NCI-H345 treated with DMSO at 0.1 percent for 48 hours (cell line): ENCODE data around the gene TPX2.

Experiments used
- DNase-seq: peaks from one replicate; lab custom pipeline; 2025; ENCODE audit not compliant: unreplicated experiment; lab: John Stamatoyannopoulos, UW

The TPX2 gene

DNA sequence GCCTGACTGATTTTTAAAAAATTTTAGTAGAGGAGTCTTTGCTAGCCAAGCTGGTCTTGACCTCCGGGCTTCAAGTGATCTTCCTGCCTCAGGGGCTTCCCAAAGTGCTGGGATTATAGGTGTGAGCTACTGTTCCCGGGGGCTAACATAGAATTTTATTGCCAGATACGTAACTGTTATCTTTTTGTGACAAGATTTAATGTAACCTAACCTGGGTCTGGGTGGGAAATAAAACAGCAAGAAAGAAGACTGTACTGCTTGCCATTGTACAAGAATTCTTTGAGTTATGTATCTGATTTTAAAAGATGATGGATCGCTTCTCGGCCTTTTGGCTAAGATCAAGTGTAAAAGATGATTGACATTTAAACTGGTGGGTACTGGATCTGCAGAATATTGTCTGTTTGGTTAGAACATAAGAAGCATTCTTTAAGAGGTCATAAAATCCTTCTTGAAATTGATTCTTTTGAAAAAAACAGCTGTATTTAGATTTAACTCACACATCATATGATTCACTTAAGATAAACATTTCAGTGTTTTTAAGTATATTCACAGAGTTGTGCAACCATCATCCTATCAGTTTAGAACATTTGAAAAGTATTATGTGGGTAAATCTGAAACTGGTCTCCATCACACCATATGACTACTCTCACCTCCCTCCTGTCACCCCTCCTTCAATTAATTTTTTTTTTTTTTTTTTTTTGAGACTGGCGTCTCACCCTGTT, 21.6 kb downstream of the TPX2 start:
- DNase-seq = no peak

DNA sequence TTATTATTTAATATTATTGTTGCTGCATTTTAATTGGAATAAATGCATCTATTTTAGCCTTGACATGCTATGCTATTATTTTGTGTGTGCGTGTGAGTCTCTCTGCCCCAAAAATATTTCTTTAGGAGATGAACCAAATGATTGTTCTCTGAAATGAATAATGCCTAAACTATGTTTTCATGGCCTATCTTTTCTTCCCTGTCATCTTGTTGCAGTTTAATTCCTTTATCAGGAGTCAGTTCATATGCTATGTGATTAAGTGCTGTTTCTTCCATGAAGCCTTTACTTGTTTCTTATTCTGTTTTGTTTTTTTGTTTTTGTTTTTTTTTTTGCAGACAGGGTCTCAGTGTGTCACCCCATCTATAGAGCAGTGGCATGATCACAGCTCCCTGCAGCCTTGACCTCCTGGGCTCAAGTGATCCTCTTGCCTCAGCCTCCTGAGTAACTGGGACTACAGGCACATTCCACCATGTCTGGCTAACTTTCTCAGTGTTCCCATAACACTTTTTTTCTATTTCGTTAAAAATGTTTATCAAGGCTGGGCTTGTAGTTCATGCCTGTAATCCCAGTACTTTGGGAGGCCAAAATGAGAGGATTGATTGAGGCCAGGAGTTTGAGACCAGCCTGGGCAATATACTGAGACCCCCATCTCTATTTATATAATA, 25.7 kb downstream of the TPX2 start:
- no peak for DNase-seq

DNA sequence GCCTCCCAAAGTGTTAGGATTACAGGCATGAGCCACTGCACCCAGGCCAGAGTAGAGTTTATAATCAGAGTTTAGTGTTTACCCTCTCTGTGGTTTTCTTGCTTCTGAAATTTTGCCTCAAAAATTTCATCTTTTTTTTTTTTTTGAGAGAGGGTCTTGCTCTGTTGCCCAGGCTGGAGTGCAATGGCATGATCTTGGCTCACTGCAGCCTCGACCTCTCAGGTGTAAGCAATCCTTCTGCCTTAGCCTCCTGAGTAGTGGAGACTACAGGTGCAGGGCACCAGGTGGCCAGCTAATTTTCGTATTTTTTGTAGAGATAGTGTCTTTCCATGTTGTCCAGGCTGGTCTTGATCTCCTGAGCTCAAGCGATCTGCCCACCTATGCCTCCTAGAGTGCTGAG, 28.7 kb downstream of the TPX2 start:
- no peak for DNase-seq

DNA sequence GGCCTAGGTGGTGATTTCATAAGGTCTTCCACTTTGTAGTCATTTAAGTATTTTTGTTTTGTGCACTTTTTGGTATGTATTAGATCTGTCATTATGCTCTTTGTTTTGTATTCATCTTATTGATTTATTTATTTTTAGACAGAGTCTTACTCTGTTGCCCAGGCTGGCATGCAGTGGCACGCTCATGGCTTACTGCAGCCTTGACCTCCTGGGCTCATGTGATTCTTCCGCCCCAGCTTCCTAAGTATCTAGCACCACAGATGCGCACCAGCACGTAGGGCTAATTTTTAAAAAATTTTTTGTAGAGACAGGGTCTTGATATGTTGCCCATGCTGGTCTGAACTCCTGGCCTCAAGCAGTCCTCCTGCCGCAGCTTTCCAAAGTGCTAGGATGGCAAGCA, 30.6 kb downstream of the TPX2 start:
- DNase-seq = no peak

DNA sequence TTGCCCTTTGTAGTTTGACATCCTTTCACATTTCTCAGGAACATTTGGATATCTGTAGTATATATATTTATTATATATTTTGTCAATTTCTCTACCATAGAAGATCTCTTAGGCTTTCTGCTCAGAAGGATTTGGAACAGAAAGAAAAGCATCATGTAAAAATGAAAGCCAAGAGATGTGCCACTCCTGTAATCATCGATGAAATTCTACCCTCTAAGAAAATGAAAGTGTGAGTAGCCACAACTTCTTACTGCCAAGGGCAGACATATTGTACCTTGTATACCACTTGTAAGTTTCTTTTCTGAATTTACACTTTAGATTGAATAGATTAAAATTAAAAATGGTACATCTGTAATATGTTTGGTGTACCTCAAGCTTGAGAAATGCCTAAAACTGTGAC, 31.2 kb downstream of the TPX2 start:
- DNase-seq = no peak

DNA sequence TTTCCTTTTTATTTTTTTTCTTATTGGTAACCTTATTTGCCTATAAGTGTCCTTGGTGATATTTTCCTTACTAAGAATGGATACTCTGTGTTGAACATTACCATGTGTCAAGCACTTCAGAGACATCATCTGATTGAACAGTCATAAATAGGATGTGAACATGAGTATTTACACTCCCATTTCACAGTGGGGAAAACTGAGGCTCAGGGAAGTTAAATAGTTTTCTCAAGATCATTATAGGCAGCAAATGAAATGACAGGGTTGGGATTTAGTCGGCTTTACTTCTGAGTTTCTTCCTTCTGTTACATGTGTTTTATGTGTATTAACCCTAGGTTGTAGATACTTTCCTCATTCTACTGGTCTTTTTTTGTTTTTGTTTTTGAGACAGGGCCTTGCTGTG, 35.3 kb downstream of the TPX2 start:
- DNase-seq = no peak

DNA sequence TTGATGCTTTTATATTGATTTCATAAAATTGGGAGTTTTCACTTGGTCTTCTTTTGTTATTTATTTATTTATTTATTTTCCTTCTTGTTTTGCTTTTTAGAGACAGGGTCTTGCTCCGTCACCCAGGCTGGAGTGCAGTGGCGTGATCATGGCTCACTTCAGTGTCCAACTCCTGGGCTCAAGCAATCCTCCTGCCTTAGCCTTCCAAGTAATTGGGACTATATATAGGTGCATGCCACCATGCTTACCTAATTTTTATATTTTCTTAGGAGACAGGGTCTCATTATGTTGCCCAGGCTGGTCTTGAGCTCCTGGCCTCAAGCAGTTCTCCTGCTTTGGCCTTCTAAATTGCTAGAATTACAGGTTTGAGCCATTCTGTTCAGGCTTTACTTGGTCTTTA, 41.7 kb downstream of the TPX2 start:
- no peak for DNase-seq

DNA sequence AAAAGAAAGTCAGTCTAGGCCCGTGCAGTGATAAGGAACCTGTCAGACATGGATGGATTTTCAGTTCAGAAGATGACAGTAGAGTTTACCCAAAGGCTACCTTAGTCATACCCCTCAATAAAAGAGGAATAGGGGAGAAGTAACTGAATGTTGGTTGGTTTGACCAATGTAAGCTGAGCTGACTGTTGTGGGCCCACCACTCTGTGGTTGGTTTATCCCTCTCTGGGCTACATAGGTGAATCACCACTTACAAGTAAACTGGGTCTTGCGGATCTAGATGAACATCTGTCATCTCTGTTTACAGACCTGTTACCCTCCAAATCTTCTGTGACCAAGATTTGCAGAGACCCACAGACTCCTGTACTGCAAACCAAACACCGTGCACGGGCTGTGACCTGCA, 42.9 kb downstream of the TPX2 start:
- no peak for DNase-seq

DNA sequence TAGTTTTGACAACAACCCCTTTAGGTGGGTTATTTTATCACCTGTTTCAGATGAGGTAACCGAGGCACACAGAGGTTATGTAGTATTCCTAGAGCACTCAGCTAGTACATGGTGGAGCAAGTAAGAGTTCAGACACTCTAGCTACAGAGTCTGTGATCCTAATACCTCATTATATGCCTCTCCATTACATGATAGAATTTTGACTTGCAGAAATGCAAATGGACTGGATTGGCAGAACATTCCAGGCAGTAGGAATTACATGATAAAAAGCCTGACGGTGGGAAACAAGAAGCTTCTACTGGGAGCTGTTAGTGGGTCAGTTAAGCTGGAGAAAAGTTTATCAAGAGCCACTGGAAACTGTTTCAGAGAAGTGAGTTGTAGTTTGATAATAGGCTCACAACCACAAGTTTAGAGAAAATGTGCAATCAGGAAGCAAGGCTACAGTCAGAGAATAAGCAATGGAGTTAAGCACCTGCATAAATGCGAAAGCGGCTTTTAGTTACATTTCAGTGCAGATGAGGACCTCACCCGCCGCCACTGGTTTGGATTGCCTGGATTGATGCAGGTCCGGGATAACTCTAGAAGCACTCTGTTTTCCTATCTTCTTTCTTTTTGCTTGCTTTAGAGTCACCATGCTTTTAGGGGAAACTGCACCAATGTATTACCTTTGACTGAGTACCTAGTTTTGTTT, 45.4 kb downstream of the TPX2 start:
- DNase-seq = no peak

DNA sequence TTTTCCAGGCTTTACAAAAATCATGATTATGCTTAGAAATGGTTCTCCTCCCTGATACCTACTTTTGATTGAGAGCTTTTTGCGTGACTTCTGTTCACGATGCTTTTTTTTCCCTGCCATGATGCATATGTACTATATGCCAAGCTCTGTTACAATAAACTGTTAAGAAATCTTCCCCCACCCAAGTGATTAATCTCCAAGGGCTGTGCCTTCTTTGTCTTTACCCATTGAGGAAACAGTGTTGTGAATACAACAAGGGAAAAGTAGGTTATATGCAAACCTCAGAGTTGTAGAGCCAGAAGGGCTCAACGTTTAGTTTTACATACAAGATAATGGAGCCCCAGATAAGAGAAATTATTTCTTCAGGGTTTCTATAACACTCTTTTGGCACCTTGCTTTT, 46.0 kb downstream of the TPX2 start:
- no peak for DNase-seq

DNA sequence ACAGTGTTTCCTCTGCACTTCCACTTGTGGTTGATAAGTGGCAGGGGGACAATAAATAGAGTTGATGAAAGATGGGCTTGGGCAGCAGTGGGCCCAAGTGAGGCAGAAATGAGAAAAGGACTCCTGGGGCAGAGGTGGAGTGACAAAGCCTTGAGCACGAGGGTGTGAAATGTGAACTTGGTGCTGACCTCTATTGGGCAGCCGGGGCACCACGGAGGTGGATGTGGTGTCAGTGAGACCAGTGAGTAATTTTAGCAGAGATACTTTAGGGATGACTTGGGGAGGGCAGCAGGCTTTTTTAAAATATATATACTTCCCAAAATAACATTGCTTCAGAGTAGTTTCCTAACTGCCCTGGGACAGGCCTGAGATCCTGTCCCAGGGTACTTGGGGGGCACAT, 49.5 kb downstream of the TPX2 start:
- DNase-seq = no peak

DNA sequence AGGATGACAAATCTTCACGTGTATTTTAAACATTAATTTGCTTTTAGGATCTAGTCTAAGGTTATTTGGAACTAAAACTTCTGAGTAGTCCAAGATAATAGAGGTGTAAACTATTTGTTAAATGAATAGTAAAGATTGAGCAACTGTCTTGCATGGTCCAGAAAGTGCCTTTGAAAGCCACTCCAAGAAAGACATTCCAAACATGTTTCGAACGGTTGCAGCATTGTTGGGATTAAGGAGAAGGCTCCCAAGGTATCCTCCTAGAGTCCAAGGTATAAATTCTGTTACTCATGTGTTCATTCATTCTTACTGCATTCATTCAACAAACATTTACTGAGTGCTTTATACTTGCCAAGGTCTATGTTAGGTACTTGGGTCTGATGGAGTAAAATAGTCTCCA, 51.3 kb downstream of the TPX2 start:
- no peak for DNase-seq

DNA sequence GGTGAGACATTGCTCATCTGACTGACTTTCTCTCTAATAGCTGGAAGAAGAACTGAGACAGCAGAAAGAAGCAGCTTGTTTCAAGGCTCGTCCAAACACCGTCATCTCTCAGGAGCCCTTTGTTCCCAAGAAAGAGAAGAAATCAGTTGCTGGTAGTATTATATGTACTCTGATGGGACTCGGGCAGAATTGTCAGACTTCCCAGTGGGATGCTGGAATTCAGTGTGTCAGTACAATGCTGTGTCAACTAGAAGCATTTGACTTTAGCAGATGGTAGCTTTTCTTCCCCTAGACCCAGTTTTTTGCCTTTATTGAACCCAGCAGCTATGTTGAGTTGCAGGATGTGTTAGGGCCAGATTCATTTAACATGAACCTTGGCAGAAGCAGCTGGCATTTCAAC, 58.3 kb downstream of the TPX2 start:
- DNase-seq = no peak

DNA sequence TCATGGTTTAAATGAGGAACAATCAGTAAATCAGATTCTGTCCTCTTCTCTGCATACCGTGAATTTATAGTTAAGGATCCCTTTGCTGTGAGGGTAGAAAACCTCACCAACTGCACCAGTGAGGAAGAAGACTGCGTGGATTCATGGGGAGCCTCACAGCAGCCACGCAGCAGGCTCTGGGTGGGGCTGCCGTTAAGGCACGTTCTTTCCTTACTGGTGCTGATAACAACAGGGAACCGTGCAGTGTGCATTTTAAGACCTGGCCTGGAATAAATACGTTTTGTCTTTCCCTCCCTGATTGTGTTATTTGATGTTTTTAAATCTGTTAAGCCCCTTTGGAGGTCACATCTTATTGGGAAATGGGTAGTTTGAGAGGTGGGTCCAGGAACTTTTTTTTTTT, 62.4 kb downstream of the TPX2 start:
- DNase-seq = no peak

DNA sequence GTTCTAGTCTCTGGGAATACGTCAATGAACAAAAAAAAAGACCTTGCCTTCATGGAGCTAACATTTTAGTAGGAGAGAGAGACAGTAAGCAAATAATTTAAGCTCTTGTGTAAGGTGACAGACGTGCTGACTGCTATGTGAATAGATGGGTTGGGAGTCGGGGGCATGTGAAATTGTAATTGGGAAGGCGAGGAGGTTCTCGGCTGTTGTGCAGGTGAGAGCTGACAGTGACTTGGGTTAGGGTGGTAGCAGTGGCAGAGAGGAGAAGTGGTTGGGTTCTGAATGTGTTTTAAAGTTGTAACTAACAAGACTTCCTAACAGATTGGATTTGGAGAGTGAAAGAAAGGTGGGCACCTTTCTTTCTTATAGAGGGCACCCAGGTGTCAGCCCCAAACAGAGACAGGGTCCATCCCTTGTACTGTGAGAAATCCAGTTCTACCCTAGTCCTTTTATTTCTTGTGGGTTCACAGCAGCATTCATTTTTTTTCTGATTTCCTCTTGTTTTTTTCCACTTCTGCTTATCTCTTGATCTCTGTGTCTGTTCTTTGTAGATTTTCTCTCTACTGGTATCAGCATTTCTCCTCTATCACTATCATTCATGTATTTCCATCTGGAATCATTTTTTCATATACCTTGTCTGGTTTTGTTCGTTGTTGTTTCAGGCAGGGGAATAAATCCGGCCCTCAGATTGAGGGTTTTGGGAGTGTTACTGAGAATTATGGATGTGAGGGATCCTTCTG, 64.6 kb downstream of the TPX2 start:
- DNase-seq = no peak

DNA sequence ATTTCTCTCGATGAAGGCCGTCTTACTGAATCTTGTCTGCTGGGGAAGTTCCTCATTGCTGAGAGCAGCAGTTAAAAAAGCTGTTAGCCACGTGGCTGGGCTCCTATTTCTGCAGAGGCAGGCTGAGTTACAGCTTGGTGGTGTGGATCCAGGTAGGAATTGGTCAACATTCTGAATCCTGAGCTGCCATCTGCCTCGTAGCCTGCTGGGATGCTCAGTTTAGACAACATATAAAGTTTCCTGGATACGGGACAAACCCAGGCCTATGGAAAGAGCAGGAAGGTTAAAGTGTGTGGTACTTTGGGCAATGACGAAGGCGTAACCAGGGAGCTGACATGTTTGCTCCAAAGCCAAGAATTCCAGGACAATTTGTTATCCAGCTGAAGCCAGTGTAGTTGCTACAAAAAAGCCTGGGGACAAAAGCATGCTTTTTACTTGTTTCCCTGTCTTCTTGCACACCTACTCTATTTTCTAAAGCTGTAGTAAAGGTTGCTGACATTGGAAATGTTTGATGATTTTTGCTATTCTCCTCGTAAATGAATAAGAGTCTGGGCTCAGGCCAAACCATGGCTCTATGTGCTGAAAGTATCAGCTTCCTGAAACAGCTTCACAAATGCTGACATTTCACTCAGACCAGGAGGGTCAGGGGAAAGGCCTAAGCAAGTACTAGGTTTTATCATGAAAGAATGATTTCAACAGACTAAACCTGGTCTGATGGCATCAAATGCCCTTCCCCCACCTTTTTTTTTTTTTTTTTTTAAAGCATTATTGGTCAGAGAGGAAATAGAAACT, 67.7 kb downstream of the TPX2 start:
- no peak for DNase-seq

DNA sequence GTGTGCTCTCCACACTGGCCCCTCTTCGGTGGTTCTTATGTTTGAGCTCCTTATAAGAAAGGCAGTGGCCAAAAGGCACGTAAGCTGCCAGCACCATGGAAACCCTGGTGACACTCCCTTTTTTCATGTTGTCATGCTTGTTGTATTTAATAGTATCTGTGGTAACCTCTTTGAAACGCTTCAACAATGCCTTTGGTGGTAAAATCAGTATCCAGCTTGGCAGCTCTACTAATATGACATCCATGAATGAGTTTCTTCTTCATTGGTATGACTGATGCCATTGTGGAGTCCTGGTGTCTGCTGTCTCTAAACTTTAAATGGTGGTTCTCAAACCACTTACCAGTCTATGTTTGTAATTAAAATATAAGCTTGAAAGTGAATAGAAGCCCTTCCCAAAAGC, 69.4 kb downstream of the TPX2 start:
- no peak for DNase-seq

DNA sequence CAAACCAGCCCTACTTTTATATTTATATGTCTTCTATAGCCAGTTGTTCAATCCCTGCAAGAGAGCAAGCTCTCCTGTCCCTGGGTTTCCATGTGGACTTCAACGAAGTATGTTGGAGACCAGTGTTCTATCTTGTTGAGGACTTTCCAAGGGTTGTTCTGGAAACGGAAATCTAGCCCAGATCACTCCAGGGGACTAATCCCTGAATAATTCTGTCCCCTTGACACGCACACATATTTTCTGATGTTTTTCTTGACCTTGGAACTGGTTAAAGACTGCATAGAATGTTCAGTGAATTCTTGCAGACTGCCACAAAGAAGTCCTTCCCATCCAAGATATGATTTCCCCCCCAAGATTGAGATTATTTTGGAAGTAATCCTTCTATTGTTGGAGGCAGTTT, 70.6 kb downstream of the TPX2 start:
- DNase-seq = no peak

DNA sequence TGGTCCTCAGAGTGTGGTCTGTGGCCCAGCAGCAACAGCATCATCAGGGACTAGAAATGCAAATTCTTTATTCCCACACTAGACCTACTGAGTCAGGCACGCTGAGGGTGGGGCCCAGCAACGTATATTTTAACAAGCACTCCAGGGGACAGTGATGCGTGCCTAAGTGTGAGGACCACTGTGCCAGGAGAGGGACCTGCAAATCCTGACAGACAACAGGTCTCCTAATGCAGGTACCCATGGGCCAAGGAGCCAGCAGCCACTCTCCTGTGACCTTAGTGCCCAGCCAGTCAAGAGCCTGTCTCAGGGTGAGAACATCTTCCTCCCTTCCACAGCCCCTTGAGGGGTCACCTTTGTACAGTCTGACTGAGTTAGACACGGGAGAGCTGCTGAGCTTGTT, 72.1 kb downstream of the TPX2 start:
- no peak for DNase-seq

DNA sequence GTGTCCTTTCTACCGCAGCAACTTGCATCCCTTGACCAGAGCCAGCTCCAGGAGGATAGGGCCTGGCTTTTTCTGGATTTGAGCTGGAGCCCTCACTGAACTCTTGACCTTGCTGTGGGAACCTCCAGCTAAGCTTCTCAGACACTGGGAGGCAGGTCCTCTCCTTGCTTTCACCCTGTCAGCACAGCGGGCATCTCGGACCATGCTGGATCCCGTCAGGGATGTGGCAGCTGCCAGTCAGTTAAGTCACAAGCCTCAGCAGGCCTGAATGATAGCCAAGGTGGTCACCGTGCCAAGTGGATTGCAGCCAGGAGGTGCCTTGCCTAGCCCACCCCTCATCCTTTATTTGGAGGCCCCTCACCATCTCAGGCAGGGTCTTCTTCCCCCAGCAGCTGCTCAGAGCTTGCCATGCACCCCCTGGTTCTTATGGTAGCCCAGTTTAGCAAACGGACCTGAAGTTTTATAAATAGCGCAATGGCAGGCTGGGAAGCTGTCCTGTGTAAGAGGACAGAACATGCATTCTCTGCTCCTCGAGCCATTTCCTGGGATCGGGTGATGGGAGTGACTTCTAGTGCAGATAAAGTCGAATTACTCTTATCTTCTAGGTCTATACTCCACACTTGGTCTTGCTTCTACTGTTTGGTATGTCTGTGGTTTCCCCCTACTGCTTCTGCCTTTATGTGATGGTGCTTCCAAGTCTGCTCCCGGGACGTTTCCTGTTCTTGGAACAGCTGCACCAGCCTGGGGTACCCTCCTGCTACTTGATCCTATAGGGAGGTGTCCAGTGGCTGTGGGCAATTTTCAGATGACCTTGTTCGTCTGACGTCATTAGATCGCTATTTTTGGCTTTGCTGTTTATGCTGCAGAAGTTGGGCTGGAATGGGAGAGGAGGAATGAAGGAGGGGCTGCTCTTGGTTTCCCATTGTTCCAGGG, 73.0 kb downstream of the TPX2 start:
- DNase-seq = no peak
